Panc1 (cell line): ENCODE results near the gene EGFL7. TPM values are rescaled to one million over a fixed set of nuclear protein-coding genes. Genes with fewer than 3 reads are reported as not detected.

Experiments used
- ATAC-seq: fragments of 200-7000 bp; cut with Tn5 transposase; 2 replicates; pipeline ENCODE4 v1.9.1; 2020; ENCODE audit warnings: mild to moderate bottlenecking, moderate library complexity
- BruUV-seq: library from RNA; stranded (reverse); fragments of 400-500 nt; replicated peaks from 2 replicates; lab custom pipeline; 2021; lab: Mats Ljungman, UMichigan
- CTCF ChIA-PET: fragments of 300-600 bp; sonication (Branson Sonifier 250); formaldehyde crosslinking; loops from one replicate; lab custom pipeline; 2022; ENCODE audit warnings: antibody characterized with exemption; lab: Charles Lee
- POLR2A ChIA-PET: fragments of 300-600 bp; sonication (Branson Sonifier 250); formaldehyde crosslinking; loops from one replicate; lab custom pipeline; 2022; ENCODE audit warnings: antibody characterized with exemption; lab: Charles Lee
- DNase-seq: peaks from one replicate; pipeline ENCODE4 v3.0.0-alpha.2; 2010; ENCODE audit warnings: low read depth, low spot score
- H3K27ac ChIP-seq: 2 replicates; pipeline ENCODE4 v1.5.1; 2011; ENCODE audit warnings: mild to moderate bottlenecking, low read length, inconsistent platforms
- H3K27me3 ChIP-seq: fragments of 200-500 bp; sonication (Bioruptor generic); 2 replicates; pipeline ENCODE4 v1.6.0; 2014; ENCODE audit warnings: low read length, inconsistent platforms; ENCODE audit not compliant: control insufficient read depth, insufficient read depth
- H3K36me3 ChIP-seq: fragments of 200-500 bp; sonication (Bioruptor generic); 2 replicates; pipeline ENCODE4 v1.5.1; 2014; ENCODE audit warnings: inconsistent platforms, mild to moderate bottlenecking, low read length, moderate library complexity; ENCODE audit not compliant: control insufficient read depth, insufficient read depth
- H3K4me1 ChIP-seq: 2 replicates; pipeline ENCODE4 v1.5.1; 2011; ENCODE audit warnings: inconsistent platforms, mild to moderate bottlenecking, low read length, moderate library complexity; ENCODE audit not compliant: control insufficient read depth, insufficient read depth
- H3K4me3 ChIP-seq, 2 experiments: 2 replicates each; pipeline ENCODE4 v1.5.1; 2011 to 2012; ENCODE audit warnings: low read depth in 2 of 2, low read length in 2 of 2, mild to moderate bottlenecking in 2 of 2, inconsistent platforms in 1 of 2, moderate library complexity in 1 of 2
- H3K9me3 ChIP-seq: fragments of 200-500 bp; sonication (Bioruptor generic); 2 replicates; pipeline ENCODE4 v1.5.1; 2014; ENCODE audit warnings: low read depth, mild to moderate bottlenecking, inconsistent platforms, low read length, moderate library complexity; ENCODE audit not compliant: control insufficient read depth, insufficient read depth
- POLR2AphosphoS5 ChIP-seq: IDR thresholded peaks from 2 replicates; pipeline ENCODE4 v1.6.1; 2012; ENCODE audit warnings: mild to moderate bottlenecking, low read depth, low read length, moderate library complexity
- SIN3A ChIP-seq: IDR thresholded peaks from 2 replicates; pipeline ENCODE4 v1.6.1; 2012; ENCODE audit warnings: low read depth, mild to moderate bottlenecking, low read length, moderate library complexity, borderline replicate concordance; ENCODE audit not compliant: insufficient read depth
- TCF7L2 ChIP-seq: IDR thresholded peaks from 2 replicates; pipeline ENCODE4 v1.6.1; 2011; ENCODE audit warnings: mild to moderate bottlenecking, low read depth, low read length, inconsistent platforms
- in situ Hi-C: cut with HindIII; loops from 2 replicates; pipeline ENCODE4 v1.10.0; 2016; ENCODE audit warnings: low sequenced_read_pairs, low pct_unique_long_range_greater_than_20kb
- intact Hi-C: fragments of 100-400 bp; cut with micrococcal nuclease; formaldehyde crosslinking; loops from one replicate; pipeline ENCODE4 v1.10.0; 2022; ENCODE audit not compliant: unreplicated experiment
- total RNA-seq: library from RNA; stranded (reverse); gene quantifications from one replicate; pipeline ENCODE4 v1.2.1, GENCODE V29; 2021; ENCODE audit not compliant: unreplicated experiment
- TF ChIP-seq, protein P1 (sequence below), 2 experiments: IDR thresholded peaks; 2 replicates each; pipeline ENCODE4 v1.6.1; 2011 to 2012; ENCODE audit warnings: low read depth in 2 of 2, control low read depth in 1 of 2, low read length in 1 of 2, mild to moderate bottlenecking in 1 of 2, moderate library complexity in 1 of 2; ENCODE audit not compliant: insufficient read depth in 1 of 2
- TF ChIP-seq, protein P2 (sequence below): fragments of 450-650 bp; IDR thresholded peaks from 2 replicates; pipeline ENCODE4 v1.5.1; 2017; ENCODE audit warnings: mild to moderate bottlenecking

The EGFL7 gene
- total RNA-seq, 1 experiment from 2014 or later: 42.3 TPM

DNA sequence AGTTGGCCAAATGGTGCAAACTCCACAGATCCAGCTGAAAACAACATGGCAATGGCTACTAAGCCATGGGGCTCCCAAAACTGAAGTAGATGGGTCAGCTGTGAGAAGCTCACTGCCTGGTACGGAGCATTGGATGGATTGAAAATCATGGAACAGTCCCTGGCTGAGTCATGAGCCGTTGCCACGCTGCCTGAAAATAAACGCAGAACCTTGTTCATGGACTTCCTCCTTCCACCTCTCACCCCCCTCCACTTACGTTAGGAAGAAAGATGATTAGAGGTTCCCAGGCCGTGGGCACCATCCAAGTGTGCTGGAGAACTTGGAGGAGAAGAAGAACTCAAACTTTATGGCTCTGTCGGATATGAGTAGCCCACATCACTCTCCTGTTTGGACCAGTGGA, 42.8 kb downstream of the EGFL7 start:
- intact Hi-C loops (no loop called here), in situ Hi-C loops (no loop called here)
- Histone ChIP-seq H3K27ac (no peak overlapping the region), H3K4me3 (no peak overlapping the region), H3K9me3 (no peaks in the 10 kb centered on the region), H3K36me3 (no peaks in the 10 kb centered on the region), H3K4me1 (no peaks in the 10 kb centered on the region; the same call in 1 of the 2 replicates), H3K27me3 (no peaks in the 10 kb centered on the region)
- CTCF ChIA-PET: interaction anchor here (0.7 kb wide), 1 partner anchor 41 kb away, joined by 6 read pairs; no protein-coding TSS in a partner anchor
- BruUV-seq: no TSS peak
- POLR2A ChIA-PET: interaction anchor here (0.5 kb wide), 1 partner anchor 89 kb away, joined by 11 read pairs; no protein-coding TSS in a partner anchor
- no peak for ATAC-seq
- no peak for TF ChIP-seq TCF7L2
- TF ChIP-seq, protein P1, sequence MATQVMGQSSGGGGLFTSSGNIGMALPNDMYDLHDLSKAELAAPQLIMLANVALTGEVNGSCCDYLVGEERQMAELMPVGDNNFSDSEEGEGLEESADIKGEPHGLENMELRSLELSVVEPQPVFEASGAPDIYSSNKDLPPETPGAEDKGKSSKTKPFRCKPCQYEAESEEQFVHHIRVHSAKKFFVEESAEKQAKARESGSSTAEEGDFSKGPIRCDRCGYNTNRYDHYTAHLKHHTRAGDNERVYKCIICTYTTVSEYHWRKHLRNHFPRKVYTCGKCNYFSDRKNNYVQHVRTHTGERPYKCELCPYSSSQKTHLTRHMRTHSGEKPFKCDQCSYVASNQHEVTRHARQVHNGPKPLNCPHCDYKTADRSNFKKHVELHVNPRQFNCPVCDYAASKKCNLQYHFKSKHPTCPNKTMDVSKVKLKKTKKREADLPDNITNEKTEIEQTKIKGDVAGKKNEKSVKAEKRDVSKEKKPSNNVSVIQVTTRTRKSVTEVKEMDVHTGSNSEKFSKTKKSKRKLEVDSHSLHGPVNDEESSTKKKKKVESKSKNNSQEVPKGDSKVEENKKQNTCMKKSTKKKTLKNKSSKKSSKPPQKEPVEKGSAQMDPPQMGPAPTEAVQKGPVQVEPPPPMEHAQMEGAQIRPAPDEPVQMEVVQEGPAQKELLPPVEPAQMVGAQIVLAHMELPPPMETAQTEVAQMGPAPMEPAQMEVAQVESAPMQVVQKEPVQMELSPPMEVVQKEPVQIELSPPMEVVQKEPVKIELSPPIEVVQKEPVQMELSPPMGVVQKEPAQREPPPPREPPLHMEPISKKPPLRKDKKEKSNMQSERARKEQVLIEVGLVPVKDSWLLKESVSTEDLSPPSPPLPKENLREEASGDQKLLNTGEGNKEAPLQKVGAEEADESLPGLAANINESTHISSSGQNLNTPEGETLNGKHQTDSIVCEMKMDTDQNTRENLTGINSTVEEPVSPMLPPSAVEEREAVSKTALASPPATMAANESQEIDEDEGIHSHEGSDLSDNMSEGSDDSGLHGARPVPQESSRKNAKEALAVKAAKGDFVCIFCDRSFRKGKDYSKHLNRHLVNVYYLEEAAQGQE (IDR thresholded peaks at IDR 0.05; ENCODE audit: insufficient read depth in 1 of 2, low read depth in 2 of 2, low read length in 1 of 2): no peak
- TF ChIP-seq POLR2AphosphoS5: no peak
- TF ChIP-seq, protein P2, sequence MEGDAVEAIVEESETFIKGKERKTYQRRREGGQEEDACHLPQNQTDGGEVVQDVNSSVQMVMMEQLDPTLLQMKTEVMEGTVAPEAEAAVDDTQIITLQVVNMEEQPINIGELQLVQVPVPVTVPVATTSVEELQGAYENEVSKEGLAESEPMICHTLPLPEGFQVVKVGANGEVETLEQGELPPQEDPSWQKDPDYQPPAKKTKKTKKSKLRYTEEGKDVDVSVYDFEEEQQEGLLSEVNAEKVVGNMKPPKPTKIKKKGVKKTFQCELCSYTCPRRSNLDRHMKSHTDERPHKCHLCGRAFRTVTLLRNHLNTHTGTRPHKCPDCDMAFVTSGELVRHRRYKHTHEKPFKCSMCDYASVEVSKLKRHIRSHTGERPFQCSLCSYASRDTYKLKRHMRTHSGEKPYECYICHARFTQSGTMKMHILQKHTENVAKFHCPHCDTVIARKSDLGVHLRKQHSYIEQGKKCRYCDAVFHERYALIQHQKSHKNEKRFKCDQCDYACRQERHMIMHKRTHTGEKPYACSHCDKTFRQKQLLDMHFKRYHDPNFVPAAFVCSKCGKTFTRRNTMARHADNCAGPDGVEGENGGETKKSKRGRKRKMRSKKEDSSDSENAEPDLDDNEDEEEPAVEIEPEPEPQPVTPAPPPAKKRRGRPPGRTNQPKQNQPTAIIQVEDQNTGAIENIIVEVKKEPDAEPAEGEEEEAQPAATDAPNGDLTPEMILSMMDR: no peak
- TF ChIP-seq SIN3A: no peak
- DNase-seq: no peak

DNA sequence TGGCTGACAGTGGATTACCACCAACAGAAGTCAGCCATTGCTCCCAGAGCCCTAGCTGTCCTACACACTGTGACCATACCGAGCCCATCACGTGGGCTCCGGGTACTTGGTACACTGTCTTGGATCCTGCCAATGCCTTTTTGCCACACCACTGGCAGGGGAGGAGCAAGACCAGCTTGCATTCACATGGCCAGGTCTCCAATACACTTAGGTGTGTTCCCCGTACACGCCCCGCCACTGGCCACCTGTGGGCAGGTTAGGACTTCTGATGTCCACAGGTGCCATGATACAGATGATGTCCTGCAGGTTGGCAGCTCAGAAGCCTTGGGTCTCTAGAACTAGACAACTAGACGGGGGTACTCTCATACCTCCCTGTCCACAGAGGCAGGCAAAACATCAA, 44.3 kb downstream of the EGFL7 start:
- no peaks in the 10 kb centered on the region; the same call in none of the 2 replicates for H3K4me1 ChIP-seq
- no peak overlapping the region for H3K4me3 ChIP-seq
- no peak overlapping the region for H3K27ac ChIP-seq
- ChIA-PET POLR2A (interaction anchor here (0.6 kb wide), 2 partner anchors 9 to 65 kb away, joined by 3 to 15 read pairs; no protein-coding TSS in a partner anchor), CTCF (no interaction called here)
- in situ Hi-C loops: no loop called here
- ATAC-seq: no peak
- no peak for DNase-seq
- no peaks in the 10 kb centered on the region for H3K36me3 ChIP-seq
- no TSS peak for BruUV-seq
- TF ChIP-seq TCF7L2 (no peak), SIN3A (no peak), POLR2AphosphoS5 (no peak)
- TF ChIP-seq, protein P2: no peak
- TF ChIP-seq, protein P1 (IDR thresholded peaks at IDR 0.05; ENCODE audit: insufficient read depth in 1 of 2, low read depth in 2 of 2, low read length in 1 of 2): no peak
- no peaks in the 10 kb centered on the region for H3K27me3 ChIP-seq
- intact Hi-C loops: no loop called here
- H3K9me3 ChIP-seq: no peaks in the 10 kb centered on the region
